GM13977 (cell line): Measurements from ENCODE around the gene CCM2L.

Source experiments
- DNase-seq: peaks from one replicate; pipeline ENCODE4 v3.0.0; 2012; ENCODE audit warnings: low spot score
- CTCF ChIP-seq: IDR thresholded peaks from 2 replicates; pipeline ENCODE4 v1.5.1; 2012; ENCODE audit warnings: mild to moderate bottlenecking, control low read depth; ENCODE audit not compliant: insufficient read depth; ENCODE audit errors: extremely low read depth, missing control alignments
- in situ Hi-C: fragments of 300-500 bp; cut with MboI; formaldehyde crosslinking; loops from one replicate; pipeline ENCODE4 v1.12.0; 2022; ENCODE audit warnings: low sequenced_read_pairs, low pct_unique_long_range_greater_than_20kb, mixed read lengths, inconsistent platforms; ENCODE audit not compliant: unreplicated experiment

CCM2L gene

GRCh38 chr20:31979713-31980426, 30.4 kb upstream of the CCM2L start:
- DNase-seq, result no peak
- in situ Hi-C loops, result no loop called here
- no peak for TF ChIP-seq CTCF

- in situ Hi-C loops, result no loop called here
- TF ChIP-seq CTCF, result no peak
- no peak for DNase-seq
Observed at GRCh38 chr20:31981784-31982183, 28.5 kb upstream of the CCM2L start.

GRCh38 chr20:31984981-31985471, 25.2 kb upstream of the CCM2L start:
- no peak for TF ChIP-seq CTCF
- in situ Hi-C loops, result no loop called here
- no peak for DNase-seq

- TF ChIP-seq CTCF, result no peak
- DNase-seq, result no peak
- in situ Hi-C loops, result no loop called here
Observed at GRCh38 chr20:31987744-31988143, 22.5 kb upstream of the CCM2L start.

GRCh38 chr20:31988430-31989015, 21.7 kb upstream of the CCM2L start:
- in situ Hi-C loops, result no loop called here
- TF ChIP-seq CTCF, result no peak
- DNase-seq, result no peak

GRCh38 chr20:31989030-31989645, 21.1 kb upstream of the CCM2L start:
- no peak for DNase-seq
- in situ Hi-C loops, result no loop called here
- TF ChIP-seq CTCF, result no peak
